ENCODE measurements around the gene MFGE8. TPM values are rescaled to one million over a fixed set of nuclear protein-coding genes. Genes with fewer than 3 reads are reported as not detected.

Gene MFGE8
- total RNA-seq, 2 experiments from 2014 or later = 87.9 to 93.0 TPM

- intact Hi-C loops (cut with DNase I, micrococcal nuclease) = loop anchor here (5.0 to 10.0 kb wide), 4 partner anchors 187 to 356 kb away; partner anchors contain the start of genes ABHD2 (in 1 of the 2), AEN (in 1 of the 2), DET1 (in 1 of the 2) and FANCI (in 1 of the 2)
- Mint-ChIP-seq H3K27ac (peak overlapping the region; percentile 93), H3K36me3 (ENCODE audit: low read depth) (peaks cover 4% of the 10 kb centered on the region), H3K27me3 (no peaks in the 10 kb centered on the region), H3K4me1 (ENCODE audit: low read depth) (peaks cover 63% of the 10 kb centered on the region), H3K9me3 (no peaks in the 10 kb centered on the region), H3K4me3 (no peak overlapping the region)
- H3K36me3 ChIP-seq (ENCODE audit: insufficient read depth, low read length) = no peaks in the 10 kb centered on the region
- TF ChIP-seq CTCF (IDR thresholded peaks at IDR 0.05) = no peak
- ChIA-PET CTCF (interaction anchor here (0.6 to 0.7 kb wide), 3 partner anchors 9 to 449 kb away, joined by 3 to 4 read pairs (median 3); no protein-coding TSS in a partner anchor), POLR2A (no interaction called here)
- no peak overlapping the region for H3K27ac ChIP-seq (ENCODE audit: low read depth in 1 of 2, low read length in 2 of 2)
- H3K4me1 ChIP-seq (ENCODE audit: insufficient read depth, low read length) = peaks cover 67% of the 10 kb centered on the region
- no peaks in the 10 kb centered on the region for H3K27me3 ChIP-seq (ENCODE audit: control insufficient read depth in 1 of 2, insufficient read depth in 2 of 2, low read length in 2 of 2)
- no peaks in the 10 kb centered on the region for H3K9me3 ChIP-seq (ENCODE audit: control insufficient read depth in 1 of 2, insufficient read depth in 1 of 2, low read length in 2 of 2)
- no peak overlapping the region for H3K4me3 ChIP-seq (ENCODE audit: low read length)
- ATAC-seq (ENCODE audit: poor library complexity) = no peak
- DNase-seq = no peak
These were observed 12.7 kb downstream of the MFGE8 start for GRCh38 chr15:88900309-88900981.

- H3K36me3 Mint-ChIP-seq (ENCODE audit: low read depth) = peaks cover 7% of the 10 kb centered on the region
- H3K27ac ChIP-seq (ENCODE audit: low read depth in 1 of 2, low read length in 2 of 2) = no peak overlapping the region
- no peaks in the 10 kb centered on the region for H3K36me3 ChIP-seq (ENCODE audit: insufficient read depth, low read length)
- ATAC-seq (ENCODE audit: poor library complexity) (no peak), DNase-seq (no peak)
- no peaks in the 10 kb centered on the region for H3K9me3 ChIP-seq (ENCODE audit: control insufficient read depth in 1 of 2, insufficient read depth in 1 of 2, low read length in 2 of 2)
- no peak overlapping the region for H3K4me3 Mint-ChIP-seq
- H3K4me3 ChIP-seq (ENCODE audit: low read length) = no peak overlapping the region
- no peaks in the 10 kb centered on the region for H3K27me3 ChIP-seq (ENCODE audit: control insufficient read depth in 1 of 2, insufficient read depth in 2 of 2, low read length in 2 of 2)
- H3K9me3 Mint-ChIP-seq = no peaks in the 10 kb centered on the region
- TF ChIP-seq CTCF (IDR thresholded peaks at IDR 0.05) = no peak
- peaks cover 66% of the 10 kb centered on the region for H3K4me1 ChIP-seq (ENCODE audit: insufficient read depth, low read length)
- POLR2A ChIA-PET = no interaction called here
- H3K27me3 Mint-ChIP-seq = no peaks in the 10 kb centered on the region
- intact Hi-C loops (cut with DNase I, micrococcal nuclease) = loop anchor here (2.0 to 10.0 kb wide), 3 partner anchors 276 to 432 kb away; partner anchors contain the start of genes MRPL46 (in 1 of the 2) and MRPS11 (in 1 of the 2)
- peak overlapping the region; percentile 47 for H3K27ac Mint-ChIP-seq
- CTCF ChIA-PET = interaction anchor here (0.7 kb wide), 1 partner anchor 261 kb away, joined by 3 read pairs; no protein-coding TSS in a partner anchor
- H3K4me1 Mint-ChIP-seq (ENCODE audit: low read depth) = peaks cover 55% of the 10 kb centered on the region
These were observed 13.9 kb downstream of the MFGE8 start for GRCh38 chr15:88899251-88899650.

- Mint-ChIP-seq H3K9me3 (no peaks in the 10 kb centered on the region), H3K4me1 (ENCODE audit: low read depth) (peaks cover 55% of the 10 kb centered on the region), H3K36me3 (ENCODE audit: low read depth) (peaks cover 11% of the 10 kb centered on the region), H3K27ac (no peak overlapping the region), H3K4me3 (no peak overlapping the region), H3K27me3 (no peaks in the 10 kb centered on the region)
- ATAC-seq (ENCODE audit: poor library complexity) (no peak), DNase-seq (no peak)
- H3K4me1 ChIP-seq (ENCODE audit: insufficient read depth, low read length) = peaks cover 66% of the 10 kb centered on the region
- H3K27ac ChIP-seq (ENCODE audit: low read depth in 1 of 2, low read length in 2 of 2) = no peak overlapping the region
- H3K4me3 ChIP-seq (ENCODE audit: low read length) = no peak overlapping the region
- no peak for TF ChIP-seq CTCF (IDR thresholded peaks at IDR 0.05)
- intact Hi-C loops (cut with DNase I, micrococcal nuclease) = loop anchor here (2.0 to 10.0 kb wide), 3 partner anchors 276 to 431 kb away; partner anchors contain the start of genes MRPL46 (in 1 of the 2) and MRPS11 (in 1 of the 2)
- no peaks in the 10 kb centered on the region for H3K27me3 ChIP-seq (ENCODE audit: control insufficient read depth in 1 of 2, insufficient read depth in 2 of 2, low read length in 2 of 2)
- CTCF ChIA-PET = no interaction called here
- H3K9me3 ChIP-seq (ENCODE audit: control insufficient read depth in 1 of 2, insufficient read depth in 1 of 2, low read length in 2 of 2) = no peaks in the 10 kb centered on the region
- no peaks in the 10 kb centered on the region for H3K36me3 ChIP-seq (ENCODE audit: insufficient read depth, low read length)
- POLR2A ChIA-PET = interaction anchor here (1.6 kb wide), 1 partner anchor 13 kb away, joined by 5 read pairs; no protein-coding TSS in a partner anchor
These were observed 14.4 kb downstream of the MFGE8 start for GRCh38 chr15:88898736-88899135.
